Aorta (tissue), 5 donors: ENCODE results near the gene KCNH8. TPM values are rescaled to one million over a fixed set of nuclear protein-coding genes. Genes with fewer than 3 reads are reported as not detected.

Experiments
- ATAC-seq: fragments of 200-7000 bp; cut with Tn5 transposase; one replicate; pipeline ENCODE4 v1.9.1; 2022; ENCODE audit warnings: moderate library complexity; ENCODE audit not compliant: low FRiP score
- DNase-seq, 2 donors: peaks; one replicate each; pipeline ENCODE4 v3.0.0-alpha.2; 2020
- H3K27ac ChIP-seq, 2 donors: one replicate each; pipeline ENCODE4 v1.5.1; 2013; ENCODE audit warnings: low read length in 2 of 2, mild to moderate bottlenecking in 2 of 2, moderate library complexity in 2 of 2, control low read depth in 1 of 2, inconsistent platforms in 1 of 2, low read depth in 1 of 2
- H3K27me3 ChIP-seq, 2 donors: one replicate each; pipeline ENCODE4 v1.6.1; 2013; ENCODE audit warnings: control low read depth in 1 of 2, low read length in 1 of 2, mild to moderate bottlenecking in 1 of 2, moderate library complexity in 1 of 2; ENCODE audit not compliant: insufficient read depth in 2 of 2, control insufficient read depth in 1 of 2
- H3K36me3 ChIP-seq, 2 donors: one replicate each; pipeline ENCODE4 v1.6.1; 2013; ENCODE audit warnings: control low read depth in 1 of 2, low read length in 1 of 2, mild to moderate bottlenecking in 1 of 2; ENCODE audit not compliant: insufficient read depth in 2 of 2, control insufficient read depth in 1 of 2
- H3K4me1 ChIP-seq, 2 donors: one replicate each; pipeline ENCODE4 v1.6.1; 2013; ENCODE audit warnings: low read length in 2 of 2, control low read depth in 1 of 2, mild to moderate bottlenecking in 1 of 2, moderate library complexity in 1 of 2; ENCODE audit not compliant: insufficient read depth in 2 of 2, control insufficient read depth in 1 of 2
- H3K4me3 ChIP-seq, 2 donors: one replicate each; pipeline ENCODE4 v1.5.1; 2013; ENCODE audit warnings: low read length in 2 of 2, control low read depth in 1 of 2, mild to moderate bottlenecking in 1 of 2
- H3K9me3 ChIP-seq: one replicate; pipeline ENCODE4 v1.6.1; 2013; ENCODE audit warnings: mild to moderate bottlenecking, low read length; ENCODE audit not compliant: control insufficient read depth
- WGBS, 2 donors: extraction: QIAGEN DNeasy Blood & Tissue Kit; methylation state at CpG; one replicate each; pipeline ENCODE4 v1.1.7; 2013; 5-methylcytosine and 5-hydroxymethylcytosine counted together
- intact Hi-C, 2 donors: fragments of 100-400 bp; cut with DNase I; formaldehyde crosslinking; loops; one replicate each; pipeline versions ENCODE4 v1.14.2 to v1.15.0; 2022
- polyA plus RNA-seq, 2 donors: library from polyadenylated mRNA; stranded (reverse); fragments of 200-250 nt; gene quantifications; one replicate each; pipeline ENCODE4 v1.2.3, GENCODE V29; 2013
- total RNA-seq, 2 donors: library from RNA; stranded (reverse); fragmentation: NEBNext Ultra II Directional; extraction: Animal tissue kit (Norgen Biotek cat#: 25700); gene quantifications; one replicate each; pipeline ENCODE4 v1.2.1, GENCODE V29; 2021
- donor health status: healthy with polysubstance abuse.
- donor health status: Bipolar disorder and iron deficiency.
- donor health status: DM: no; HTN: no; CAD: no.
- donor health status: DM: no; HTN: no; CAD: no.
- donor health status: DM: yes; HTN: yes; CAD: no.

The KCNH8 gene
- total and polyA plus RNA-seq, 4 donors: 0.13 to 0.29 (median 0.15) TPM; not detected in 1

DNA sequence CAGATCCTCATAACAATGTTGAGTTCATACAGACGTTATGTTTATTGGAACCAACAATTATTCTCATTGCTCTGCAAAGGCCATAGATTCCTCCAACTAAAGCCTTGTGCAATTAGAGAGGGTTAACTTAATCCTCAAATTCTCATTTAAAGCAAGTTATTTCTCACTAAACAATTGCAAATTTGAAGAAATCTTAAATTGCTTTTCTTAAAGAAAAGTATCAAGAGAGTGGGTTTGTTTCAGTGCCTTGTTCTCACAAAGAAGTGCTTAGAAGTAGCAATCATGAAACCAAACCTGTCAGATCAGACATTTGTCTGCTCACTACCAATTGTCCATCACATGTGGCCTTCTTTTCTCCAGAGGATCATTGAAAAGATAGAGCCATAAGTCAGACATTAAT is 124.8 kb downstream of the KCNH8 start:
- H3K9me3 ChIP-seq: no peaks in the 10 kb centered on the region
- intact Hi-C loops: no loop called here
- H3K4me3 ChIP-seq: no peak overlapping the region
- no peak overlapping the region for H3K27ac ChIP-seq
- DNase-seq: no peak
- WGBS, 2 donors: 51 to 65% methylated on average over 1 of the region's 1 CpG
- no peaks in the 10 kb centered on the region for H3K27me3 ChIP-seq
- H3K36me3 ChIP-seq: no peaks in the 10 kb centered on the region
- no peaks in the 10 kb centered on the region for H3K4me1 ChIP-seq
- ATAC-seq: no peak

DNA sequence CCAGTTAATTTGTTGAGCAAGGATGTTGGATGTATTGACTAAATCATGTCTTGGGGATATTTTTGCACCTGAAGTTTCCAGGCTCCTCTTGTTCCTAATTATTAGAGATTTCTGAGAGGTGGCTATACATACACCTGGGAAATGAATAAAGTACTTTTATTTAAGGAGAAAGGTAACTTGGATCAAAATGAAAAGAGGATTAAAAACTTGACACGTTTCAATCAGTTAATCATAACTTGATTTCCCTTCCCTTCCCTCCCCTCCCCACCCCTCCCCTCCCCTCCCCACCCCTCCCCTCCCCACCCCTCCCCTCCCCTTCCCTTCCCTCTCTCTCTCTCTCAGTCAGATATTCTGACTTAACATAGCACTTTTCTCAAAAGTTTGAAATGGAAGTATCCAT is 126.3 kb downstream of the KCNH8 start:
- no peaks in the 10 kb centered on the region for H3K27me3 ChIP-seq
- no peaks in the 10 kb centered on the region for H3K9me3 ChIP-seq
- no peak overlapping the region for H3K27ac ChIP-seq
- H3K36me3 ChIP-seq: no peaks in the 10 kb centered on the region
- WGBS, 2 donors: 47 to 73% methylated on average over 1 of the region's 1 CpG
- DNase-seq (no peak), ATAC-seq (no peak)
- intact Hi-C loops: no loop called here
- H3K4me1 ChIP-seq: no peaks in the 10 kb centered on the region
- H3K4me3 ChIP-seq: no peak overlapping the region

GRCh38 chr3:19284974-19285373 is 136.7 kb downstream of the KCNH8 start:
- no peaks in the 10 kb centered on the region for H3K4me1 ChIP-seq
- 43 to 63% methylated on average over 3 of the region's 3 CpGs for WGBS, 2 donors
- ATAC-seq (no peak), DNase-seq (no peak)
- H3K27me3 ChIP-seq: no peaks in the 10 kb centered on the region
- no peak overlapping the region for H3K27ac ChIP-seq
- no peaks in the 10 kb centered on the region for H3K9me3 ChIP-seq
- no peak overlapping the region for H3K4me3 ChIP-seq
- intact Hi-C loops: no loop called here
- no peaks in the 10 kb centered on the region for H3K36me3 ChIP-seq

DNA sequence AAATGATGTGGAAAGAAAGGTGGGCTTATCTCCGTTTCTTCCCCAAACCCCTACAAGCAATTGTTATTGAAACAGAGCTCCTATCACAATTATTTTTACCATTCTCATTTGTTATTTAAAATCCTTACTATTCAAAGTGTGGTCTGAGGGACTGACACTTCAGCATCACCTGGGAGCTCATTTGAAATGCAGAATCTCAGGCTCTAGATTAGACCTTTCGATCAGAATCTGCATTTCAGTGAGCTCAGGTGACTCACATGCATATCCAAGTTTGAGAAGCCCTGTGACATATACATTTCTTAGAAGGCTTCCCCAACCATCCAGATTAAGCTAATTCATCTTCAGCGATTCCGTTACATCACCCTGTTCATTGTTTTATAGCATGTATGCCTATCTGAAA is 145.0 kb downstream of the KCNH8 start:
- intact Hi-C loops: no loop called here
- Histone ChIP-seq H3K36me3 (no peaks in the 10 kb centered on the region), H3K4me1 (no peaks in the 10 kb centered on the region), H3K27ac (no peak overlapping the region), H3K27me3 (no peaks in the 10 kb centered on the region), H3K4me3 (no peak overlapping the region), H3K9me3 (no peaks in the 10 kb centered on the region)
- 66 to 73% methylated on average over 4 of the region's 4 CpGs for WGBS, 2 donors
- ATAC-seq: no peak
- DNase-seq: no peak

- DNase-seq (no peak), ATAC-seq (no peak)
- Histone ChIP-seq H3K27ac (no peak overlapping the region), H3K27me3 (no peaks in the 10 kb centered on the region), H3K4me3 (no peak overlapping the region), H3K36me3 (no peaks in the 10 kb centered on the region), H3K9me3 (no peaks in the 10 kb centered on the region), H3K4me1 (no peaks in the 10 kb centered on the region)
- intact Hi-C loops: no loop called here
- WGBS, 2 donors: 92 to 95% methylated on average over 3 of the region's 3 CpGs
Measured at GRCh38 chr3:19295208-19295607, 146.9 kb downstream of the KCNH8 start.

DNA sequence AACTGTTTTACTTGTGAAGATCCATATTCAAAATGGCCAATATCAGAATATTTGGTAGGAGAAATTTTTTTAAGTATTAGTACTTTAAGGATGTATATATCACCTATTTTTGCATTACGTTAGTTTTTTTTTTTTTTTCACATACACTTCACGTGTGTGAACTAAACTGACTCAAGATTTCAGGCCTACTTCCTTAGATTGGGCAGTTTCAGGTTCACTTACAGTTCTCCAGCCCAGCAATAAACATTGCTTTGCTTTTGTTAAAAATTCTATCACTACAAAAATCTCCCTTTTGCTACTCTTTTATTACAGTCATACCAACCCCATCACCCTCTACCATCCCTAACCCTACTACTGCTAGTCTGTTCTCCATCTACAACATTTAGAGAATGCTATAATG is 183.6 kb downstream of the KCNH8 start:
- H3K4me1 ChIP-seq: no peaks in the 10 kb centered on the region
- 72 to 86% methylated on average over 2 of the region's 2 CpGs for WGBS, 2 donors
- no peaks in the 10 kb centered on the region for H3K9me3 ChIP-seq
- no peak overlapping the region for H3K27ac ChIP-seq
- no peaks in the 10 kb centered on the region for H3K36me3 ChIP-seq
- no peaks in the 10 kb centered on the region for H3K27me3 ChIP-seq
- no peak overlapping the region for H3K4me3 ChIP-seq
- intact Hi-C loops: no loop called here
- ATAC-seq (no peak), DNase-seq (no peak)

DNA sequence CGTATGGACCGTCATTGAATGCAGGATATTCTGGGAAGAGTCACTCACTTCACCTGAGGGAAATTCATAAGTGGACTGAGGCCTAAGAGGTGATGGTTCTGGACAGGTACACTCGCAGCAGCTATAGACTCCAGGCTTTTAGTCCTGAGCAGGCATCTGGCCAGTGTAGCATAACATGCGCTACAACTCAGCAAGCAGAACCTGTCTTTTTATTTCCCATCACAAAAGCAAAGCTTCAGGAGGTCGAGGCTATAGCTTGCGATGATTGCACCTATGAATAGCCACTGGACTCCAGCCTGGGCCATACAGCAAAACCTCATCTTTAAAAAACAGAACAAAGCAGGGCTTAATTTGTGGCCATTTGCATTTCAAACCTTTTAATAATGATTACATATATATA is 185.8 kb downstream of the KCNH8 start:
- Histone ChIP-seq H3K27me3 (no peaks in the 10 kb centered on the region), H3K4me1 (no peaks in the 10 kb centered on the region), H3K36me3 (no peaks in the 10 kb centered on the region), H3K27ac (no peak overlapping the region), H3K4me3 (no peak overlapping the region), H3K9me3 (no peaks in the 10 kb centered on the region)
- 72 to 73% methylated on average over 6 of the region's 6 CpGs for WGBS, 2 donors
- intact Hi-C loops: no loop called here
- no peak for DNase-seq
- ATAC-seq: no peak

DNA sequence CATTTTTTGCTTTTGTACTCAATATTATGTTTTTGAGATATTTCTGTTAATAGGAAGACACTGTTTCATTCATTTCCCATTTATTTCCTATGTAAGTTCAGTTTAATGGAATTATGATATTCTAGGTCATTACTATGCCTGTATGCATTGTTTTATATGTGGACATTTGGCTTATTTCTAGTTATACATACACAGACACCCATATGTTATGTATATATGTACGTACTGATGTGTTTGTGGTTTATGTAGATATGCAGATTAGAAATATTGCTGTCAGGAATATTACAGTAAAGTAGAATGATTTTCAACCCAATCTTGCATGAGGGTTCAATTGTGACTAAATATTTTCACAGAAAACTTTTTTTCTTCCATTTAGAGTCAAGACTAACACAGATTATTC is 190.5 kb downstream of the KCNH8 start:
- DNase-seq: no peak
- intact Hi-C loops: no loop called here
- Histone ChIP-seq H3K27ac (no peak overlapping the region), H3K9me3 (no peaks in the 10 kb centered on the region), H3K4me1 (no peaks in the 10 kb centered on the region), H3K36me3 (no peaks in the 10 kb centered on the region), H3K27me3 (no peaks in the 10 kb centered on the region), H3K4me3 (no peak overlapping the region)
- WGBS, 2 donors: 90 to 92% methylated on average over 1 of the region's 1 CpG
- no peak for ATAC-seq

DNA sequence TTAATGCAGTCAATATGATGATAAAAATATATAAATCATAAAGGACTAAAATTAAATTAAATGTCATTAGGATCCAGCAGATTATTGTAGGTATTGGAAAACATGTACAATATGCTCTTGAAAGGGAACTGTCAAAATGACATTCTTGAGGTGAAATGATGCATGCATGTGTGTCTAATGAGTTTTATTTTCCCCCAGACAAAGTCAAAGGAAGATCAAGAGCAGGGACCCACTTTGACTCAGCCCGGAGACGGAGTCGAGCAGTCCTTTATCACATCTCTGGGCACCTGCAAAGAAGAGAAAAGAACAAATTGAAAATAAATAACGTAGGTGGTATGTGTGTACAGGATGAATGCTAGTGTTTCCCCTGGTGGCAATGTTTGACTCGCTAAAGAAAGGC is 194.1 kb downstream of the KCNH8 start:
- Histone ChIP-seq H3K27ac (no peak overlapping the region), H3K9me3 (no peaks in the 10 kb centered on the region), H3K36me3 (no peaks in the 10 kb centered on the region), H3K4me1 (peaks cover 0 to 2% of the 10 kb centered on the region in 2 donors), H3K4me3 (no peak overlapping the region), H3K27me3 (no peaks in the 10 kb centered on the region)
- 82 to 84% methylated on average over 5 of the region's 5 CpGs for WGBS, 2 donors
- DNase-seq (no peak), ATAC-seq (no peak)
- intact Hi-C loops: no loop called here
